Ovary (tissue), 3 donors: ENCODE measurements around the gene AHCY.

Experiments used
- CTCF ChIP-seq, 3 donors: fragments of 450-650 bp in 2 of 3; fragments of 200-600 bp in 1 of 3; IDR thresholded peaks; one replicate each; pipeline versions ENCODE4 v1.5.1 to v1.8.0; 2016 to 2022; ENCODE audit warnings: antibody characterized with exemption in 3 of 3, mild to moderate bottlenecking in 1 of 3
- EP300 ChIP-seq: sonication (generic); formaldehyde crosslinking; IDR thresholded peaks from one replicate; pipeline ENCODE4 v1.6.1; 2017; ENCODE audit warnings: antibody characterized with exemption
- POLR2A ChIP-seq: fragments of 450-650 bp; IDR thresholded peaks from one replicate; pipeline ENCODE4 v1.6.1; 2017; ENCODE audit warnings: antibody characterized with exemption, mild to moderate bottlenecking, moderate library complexity
- donor health status: DM: no; HTN: no; CAD: no.

GRCh38 chr20:34324541-34324940 is 21.4 kb upstream of the AHCY start:
- TF ChIP-seq CTCF (IDR thresholded peaks at IDR 0.05), result no peak
- no peak for TF ChIP-seq POLR2A
- TF ChIP-seq EP300, result no peak
